Activated naive CD8-positive, alpha-beta T cell treated with anti-CD3 and anti-CD28 coated beads, Interleukin-2, amount 50 U/mL, for 24 hours (primary cell): Measurements from ENCODE around the gene SLCO1B1.
"Not testable (repeated sequence)": the region's sequence is repeated elsewhere in the genome, so short reads cannot be mapped to it uniquely, and the experiment has no call there.

Source experiments
- ATAC-seq: fragments of 150-1000 bp; cut with Tn5 transposase; one replicate; pipeline ENCODE4 v1.10.0; 2021
- DNase-seq: peaks from one replicate; pipeline ENCODE4 v3.0.0; 2021
- H3K27ac Mint-ChIP-seq: one replicate; pipeline ENCODE4 v1.8.0; 2021; ENCODE audit warnings: mild to moderate bottlenecking, mixed read lengths
- H3K27me3 Mint-ChIP-seq: one replicate; pipeline ENCODE4 v1.8.0; 2021; ENCODE audit warnings: mixed read lengths
- H3K36me3 Mint-ChIP-seq: one replicate; pipeline ENCODE4 v1.8.0; 2021; ENCODE audit warnings: low read depth, mixed read lengths
- H3K4me1 Mint-ChIP-seq: one replicate; pipeline ENCODE4 v1.8.0; 2021; ENCODE audit warnings: mixed read lengths
- H3K4me3 Mint-ChIP-seq: one replicate; pipeline ENCODE4 v1.8.0; 2021; ENCODE audit warnings: mild to moderate bottlenecking, moderate library complexity, mixed read lengths
- H3K9me3 Mint-ChIP-seq: one replicate; pipeline ENCODE4 v1.8.0; 2021; ENCODE audit warnings: mixed read lengths

SLCO1B1 gene

DNA sequence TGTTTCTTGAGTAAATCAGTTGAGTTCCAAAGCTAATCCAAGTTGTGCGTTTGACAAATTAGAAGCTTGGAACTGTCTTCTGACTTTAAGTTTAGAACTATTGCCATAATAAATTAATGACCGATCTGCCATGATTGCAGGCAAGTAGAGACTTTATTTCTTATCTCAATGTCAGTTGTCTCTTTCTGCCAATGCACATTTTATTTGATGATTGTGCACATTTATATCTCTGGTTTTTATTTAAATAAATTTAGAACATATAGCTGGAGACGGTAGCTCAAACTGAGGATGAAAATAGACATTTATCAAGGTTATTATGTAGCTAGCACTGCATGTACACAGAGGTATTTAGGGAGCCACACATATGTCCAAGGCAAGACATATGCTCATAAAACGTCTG lies 34.1 kb downstream of the SLCO1B1 start:
- H3K27me3 Mint-ChIP-seq = no peaks in the 10 kb centered on the region
- H3K27ac Mint-ChIP-seq = no peak overlapping the region
- H3K4me3 Mint-ChIP-seq = no peak overlapping the region
- DNase-seq (no peak), ATAC-seq (no peak)
- no peaks in the 10 kb centered on the region for H3K36me3 Mint-ChIP-seq
- peaks cover 11% of the 10 kb centered on the region for H3K9me3 Mint-ChIP-seq
- no peaks in the 10 kb centered on the region for H3K4me1 Mint-ChIP-seq

DNA sequence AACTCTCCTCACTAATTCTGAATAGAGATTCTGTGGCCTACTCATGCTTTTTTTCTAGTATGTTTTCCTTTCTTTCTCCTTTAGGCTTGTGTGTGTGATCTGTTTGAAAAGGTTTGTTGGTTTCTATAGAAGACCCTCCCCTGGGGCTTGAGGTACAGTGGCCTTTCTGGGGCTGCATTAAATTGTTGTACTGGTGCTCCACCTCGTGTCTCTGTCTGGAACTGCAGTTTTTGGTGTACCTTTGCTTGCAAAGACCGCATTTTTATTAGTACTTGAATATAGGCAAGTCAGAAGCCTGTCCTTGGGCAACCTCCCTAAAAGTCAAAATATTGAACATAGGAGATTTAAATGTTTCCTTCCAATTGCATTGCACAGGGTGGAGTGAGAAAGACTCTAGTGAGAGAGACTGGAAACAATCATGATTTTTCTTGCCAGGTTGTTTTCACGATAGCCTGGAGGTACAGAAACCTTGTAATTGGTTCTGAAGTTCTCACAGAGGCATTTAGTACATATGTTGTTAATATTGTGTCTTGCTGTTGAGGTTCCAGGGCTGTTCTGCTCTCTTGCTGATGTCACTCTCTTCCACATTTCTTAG lies 39.0 kb downstream of the SLCO1B1 start:
- DNase-seq = peak; percentile 30
- H3K9me3 Mint-ChIP-seq = peaks cover 11% of the 10 kb centered on the region
- H3K36me3 Mint-ChIP-seq = no peaks in the 10 kb centered on the region
- no peak for ATAC-seq
- no peaks in the 10 kb centered on the region for H3K4me1 Mint-ChIP-seq
- peaks cover 2% of the 10 kb centered on the region for H3K27me3 Mint-ChIP-seq
- H3K27ac Mint-ChIP-seq = no peak overlapping the region
- no peak overlapping the region for H3K4me3 Mint-ChIP-seq

DNA sequence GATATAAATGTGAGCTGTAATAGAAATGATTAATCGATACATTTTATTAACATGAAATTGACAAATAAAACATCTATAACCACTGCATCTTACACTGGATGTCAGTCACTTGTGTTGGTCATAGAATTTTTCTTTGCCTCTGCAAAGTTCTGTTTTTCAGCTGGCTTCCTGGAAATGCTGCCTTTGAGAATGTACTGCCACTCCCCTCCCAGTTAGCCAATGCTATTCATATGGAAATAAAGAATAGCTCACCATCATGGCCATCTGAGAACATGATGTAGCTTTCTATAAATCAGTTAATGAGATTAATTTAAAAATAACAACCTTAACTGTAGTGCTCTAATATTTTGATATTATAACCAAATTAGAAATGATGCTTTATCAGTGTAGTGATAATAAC lies 41.1 kb downstream of the SLCO1B1 start:
- H3K9me3 Mint-ChIP-seq = peaks cover 11% of the 10 kb centered on the region
- H3K27ac Mint-ChIP-seq = no peak overlapping the region
- ATAC-seq (no peak), DNase-seq (no peak)
- no peaks in the 10 kb centered on the region for H3K4me1 Mint-ChIP-seq
- H3K36me3 Mint-ChIP-seq = no peaks in the 10 kb centered on the region
- peaks cover 2% of the 10 kb centered on the region for H3K27me3 Mint-ChIP-seq
- H3K4me3 Mint-ChIP-seq = no peak overlapping the region

DNA sequence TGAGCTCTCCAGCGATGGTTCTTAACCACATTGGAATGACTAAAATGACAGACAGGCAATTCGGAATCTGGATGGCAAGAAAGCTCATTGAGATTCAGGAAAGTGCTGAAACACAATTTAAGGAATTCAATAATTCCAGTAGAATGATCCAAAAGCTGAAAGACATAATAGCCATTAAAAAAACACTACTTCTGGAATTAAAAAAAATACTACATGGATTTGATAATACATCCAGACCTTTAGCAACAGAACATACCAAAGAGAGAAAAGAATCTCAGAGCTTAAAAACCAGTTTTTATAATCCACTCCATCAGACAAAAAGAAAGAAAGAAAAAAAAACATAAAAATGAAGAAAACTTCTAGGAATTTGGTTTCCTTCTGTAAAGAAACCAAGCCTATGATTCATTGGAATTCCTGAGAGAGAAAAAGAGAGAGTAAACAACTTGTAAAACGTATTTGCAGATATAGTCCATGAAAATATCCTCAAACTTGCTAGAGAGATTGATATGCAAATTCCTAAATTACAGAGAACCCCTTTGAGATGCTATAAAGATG lies 52.8 kb downstream of the SLCO1B1 start:
- Mint-ChIP-seq H3K27me3 (no peaks in the 10 kb centered on the region), H3K4me1 (no peaks in the 10 kb centered on the region), H3K9me3 (no peaks in the 10 kb centered on the region), H3K4me3 (no peak overlapping the region), H3K36me3 (no peaks in the 10 kb centered on the region), H3K27ac (no peak overlapping the region)
- DNase-seq (no peak), ATAC-seq (no peak)

DNA sequence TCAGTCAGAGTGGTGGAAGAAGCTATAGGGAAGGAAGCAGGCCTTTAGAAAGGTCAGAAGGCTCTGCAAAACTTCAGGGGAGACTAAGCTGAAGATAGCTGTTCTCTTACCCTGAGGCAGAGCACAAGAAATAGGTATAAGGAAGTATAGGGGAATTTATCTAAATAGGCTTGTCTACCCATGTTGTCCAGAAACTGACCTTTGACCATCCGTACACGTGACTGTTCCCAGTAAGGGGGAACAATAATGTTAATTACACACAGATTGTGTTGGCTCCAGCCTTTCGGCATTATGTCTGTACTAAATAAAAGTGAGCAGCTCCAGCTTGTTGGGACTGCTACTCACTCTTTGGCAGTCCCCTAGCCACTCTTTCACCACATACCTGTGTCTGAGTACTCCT lies 59.0 kb downstream of the SLCO1B1 start:
- no peak overlapping the region for H3K4me3 Mint-ChIP-seq
- DNase-seq = no peak
- H3K27me3 Mint-ChIP-seq = no peaks in the 10 kb centered on the region
- ATAC-seq = no peak
- no peaks in the 10 kb centered on the region for H3K9me3 Mint-ChIP-seq
- no peaks in the 10 kb centered on the region for H3K4me1 Mint-ChIP-seq
- H3K36me3 Mint-ChIP-seq = no peaks in the 10 kb centered on the region
- no peak overlapping the region for H3K27ac Mint-ChIP-seq

DNA sequence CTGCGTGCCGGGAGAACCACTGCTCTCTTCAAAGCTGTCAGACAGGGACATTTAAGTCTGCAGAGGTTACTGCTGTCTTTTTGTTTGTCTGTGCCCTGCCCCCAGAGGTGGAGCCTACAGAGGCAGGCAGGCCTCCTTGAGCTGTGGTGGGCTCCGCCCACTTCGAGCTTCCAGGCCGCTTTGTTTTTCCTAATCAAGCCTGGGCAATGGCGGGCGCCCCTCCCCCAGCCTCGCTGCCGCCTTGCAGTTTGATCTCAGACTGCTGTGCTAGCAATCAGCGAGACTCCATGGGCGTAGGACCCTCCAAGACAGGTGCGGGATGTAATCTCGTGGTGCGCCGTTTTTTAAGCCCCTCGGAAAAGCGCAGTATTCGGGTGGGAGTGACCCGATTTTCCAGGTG lies 83.4 kb downstream of the SLCO1B1 start:
- not testable (repeated sequence) for DNase-seq, H3K4me1 Mint-ChIP-seq, ATAC-seq, H3K27ac Mint-ChIP-seq, H3K36me3 Mint-ChIP-seq, H3K9me3 Mint-ChIP-seq, H3K27me3 Mint-ChIP-seq, H3K4me3 Mint-ChIP-seq

DNA sequence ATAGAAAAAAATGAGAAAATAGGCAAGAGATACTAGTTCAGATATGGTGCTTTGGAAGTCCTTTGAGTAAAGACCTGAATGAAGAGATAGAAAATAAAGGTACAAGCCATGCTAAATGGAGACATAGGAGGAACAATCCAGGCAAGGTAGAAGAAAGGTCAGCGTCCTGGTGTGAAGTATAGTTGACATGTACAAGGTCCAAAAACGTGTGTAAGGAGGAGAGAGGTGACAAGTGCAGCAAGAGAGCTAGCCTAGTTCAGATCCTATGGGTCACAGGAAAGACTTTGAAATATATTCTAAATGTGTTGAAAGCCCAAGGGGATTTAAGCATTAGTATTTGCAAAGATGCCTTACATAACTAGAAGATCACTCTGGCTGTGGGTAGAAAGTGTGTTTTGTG lies 88.2 kb downstream of the SLCO1B1 start:
- no peak overlapping the region for H3K4me3 Mint-ChIP-seq
- H3K27me3 Mint-ChIP-seq = no peaks in the 10 kb centered on the region
- H3K27ac Mint-ChIP-seq = no peak overlapping the region
- H3K36me3 Mint-ChIP-seq = no peaks in the 10 kb centered on the region
- ATAC-seq = no peak
- H3K4me1 Mint-ChIP-seq = no peaks in the 10 kb centered on the region
- no peaks in the 10 kb centered on the region for H3K9me3 Mint-ChIP-seq
- no peak for DNase-seq

DNA sequence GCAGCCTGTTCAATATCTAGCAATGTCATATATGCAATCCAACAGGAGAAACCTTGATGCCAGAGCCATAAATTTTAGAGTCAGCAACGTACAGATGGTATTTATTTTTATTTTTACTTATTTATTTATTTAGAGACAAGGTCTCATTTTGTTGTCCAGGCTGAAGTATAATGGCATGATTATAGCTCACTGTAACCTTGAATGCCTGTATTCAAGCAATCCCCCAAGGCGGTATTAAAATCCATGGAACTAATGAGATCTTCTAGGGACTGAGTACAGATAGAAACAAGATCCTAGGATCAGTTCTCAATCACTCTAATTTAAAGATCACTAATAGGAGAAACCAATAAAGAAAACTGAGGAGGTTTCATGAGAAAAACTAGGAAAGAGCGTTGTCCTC lies 89.3 kb downstream of the SLCO1B1 start:
- no peaks in the 10 kb centered on the region for H3K9me3 Mint-ChIP-seq

DNA sequence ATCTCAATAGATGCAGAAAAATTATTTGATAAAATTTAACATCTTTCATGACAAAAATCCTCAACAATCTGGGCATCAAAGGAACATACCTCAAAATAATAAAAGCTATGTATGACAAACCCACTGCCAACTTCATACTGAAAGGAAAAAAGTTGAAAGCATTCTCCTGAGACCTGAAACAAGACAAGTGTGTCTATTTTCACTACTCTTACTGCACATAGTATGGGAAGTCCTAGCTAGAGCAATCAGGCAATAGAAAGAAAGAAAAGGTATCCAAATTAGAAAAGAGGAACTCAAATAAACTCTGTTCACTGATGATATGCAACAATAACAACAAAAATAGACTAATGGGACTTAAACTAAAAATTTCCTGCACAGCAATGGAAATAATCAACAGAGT lies 90.1 kb downstream of the SLCO1B1 start:
- DNase-seq (no peak), ATAC-seq (no peak)
- Mint-ChIP-seq H3K4me1 (no peaks in the 10 kb centered on the region), H3K4me3 (no peak overlapping the region), H3K27ac (no peak overlapping the region), H3K36me3 (no peaks in the 10 kb centered on the region), H3K9me3 (no peaks in the 10 kb centered on the region), H3K27me3 (no peaks in the 10 kb centered on the region)

More for the DNA sequence above, 89.3 kb downstream of the SLCO1B1 start:
- Mint-ChIP-seq H3K36me3 (no peaks in the 10 kb centered on the region), H3K27ac (no peak overlapping the region), H3K4me3 (no peak overlapping the region), H3K27me3 (no peaks in the 10 kb centered on the region), H3K4me1 (no peaks in the 10 kb centered on the region)
- ATAC-seq (no peak), DNase-seq (no peak)

DNA sequence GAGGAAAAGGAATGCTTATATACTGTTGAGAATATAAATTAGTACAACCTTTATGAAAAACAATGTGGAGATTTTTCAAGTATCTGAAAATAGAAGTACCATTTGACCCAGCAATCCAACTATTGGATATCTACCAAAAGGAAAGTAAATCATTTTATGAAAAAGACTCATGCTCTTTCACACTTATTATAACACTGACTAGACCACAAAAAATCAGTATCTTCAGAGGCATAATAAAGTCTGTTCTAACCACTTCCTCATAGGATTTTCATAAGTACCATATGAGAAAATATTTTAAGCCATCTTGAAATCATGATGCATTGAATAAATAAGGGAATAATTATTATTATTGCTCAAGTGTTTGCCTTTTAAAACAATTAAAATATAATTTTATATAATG lies 90.8 kb downstream of the SLCO1B1 start:
- Mint-ChIP-seq H3K36me3 (no peaks in the 10 kb centered on the region), H3K27ac (no peak overlapping the region), H3K9me3 (no peaks in the 10 kb centered on the region), H3K27me3 (no peaks in the 10 kb centered on the region), H3K4me3 (no peak overlapping the region), H3K4me1 (no peaks in the 10 kb centered on the region)
- no peak for DNase-seq
- ATAC-seq = no peak

DNA sequence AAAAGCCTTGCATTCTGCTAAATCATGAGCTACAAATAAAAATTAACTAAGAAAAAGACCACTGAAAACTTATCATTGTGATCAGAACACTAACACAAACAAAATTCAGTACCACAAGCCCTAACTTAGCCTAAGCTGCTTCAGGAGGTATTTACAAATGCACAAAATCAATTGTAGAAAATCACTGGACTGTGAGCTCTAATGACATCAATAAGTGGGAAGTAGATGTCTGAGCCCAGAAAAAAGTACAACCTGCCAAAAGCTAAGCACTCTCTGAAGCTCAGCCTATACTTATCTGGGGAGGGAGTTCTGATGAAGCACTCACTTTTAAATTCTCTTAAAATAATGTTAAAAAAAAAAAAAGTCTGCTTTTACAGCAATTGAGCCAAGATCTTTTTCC lies 92.9 kb downstream of the SLCO1B1 start:
- no peak for ATAC-seq
- H3K4me3 Mint-ChIP-seq = no peak overlapping the region

DNA sequence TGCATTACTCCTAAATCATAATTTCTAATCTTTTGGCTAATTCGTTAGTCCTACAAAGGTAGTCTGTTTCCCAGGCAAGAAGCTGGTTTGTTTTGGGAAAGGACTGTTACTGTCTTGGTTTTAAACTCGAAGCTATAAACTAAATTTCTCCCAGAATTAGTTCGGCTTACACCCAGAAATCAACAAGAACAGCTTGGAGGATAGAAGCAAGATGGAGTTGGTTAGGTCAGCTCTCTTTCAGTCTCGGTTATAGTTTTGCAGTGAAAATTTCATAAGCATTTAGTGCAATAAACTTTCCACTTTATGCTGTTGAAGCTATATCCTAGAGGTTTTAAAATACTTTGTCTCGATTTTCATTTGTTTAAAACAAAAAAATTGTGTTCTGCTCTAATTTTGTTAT lies 103.4 kb downstream of the SLCO1B1 start:
- H3K9me3 Mint-ChIP-seq = no peaks in the 10 kb centered on the region
- peaks cover 4% of the 10 kb centered on the region for H3K27me3 Mint-ChIP-seq
- no peak for DNase-seq
- H3K4me3 Mint-ChIP-seq = no peak overlapping the region
- no peaks in the 10 kb centered on the region for H3K4me1 Mint-ChIP-seq
- H3K36me3 Mint-ChIP-seq = no peaks in the 10 kb centered on the region
- ATAC-seq = no peak
- no peak overlapping the region for H3K27ac Mint-ChIP-seq

More for the DNA sequence above, 92.9 kb downstream of the SLCO1B1 start:
- no peaks in the 10 kb centered on the region for H3K36me3 Mint-ChIP-seq
- H3K4me1 Mint-ChIP-seq = no peaks in the 10 kb centered on the region
- no peak overlapping the region for H3K27ac Mint-ChIP-seq
- no peaks in the 10 kb centered on the region for H3K27me3 Mint-ChIP-seq
- no peak for DNase-seq
- no peaks in the 10 kb centered on the region for H3K9me3 Mint-ChIP-seq

DNA sequence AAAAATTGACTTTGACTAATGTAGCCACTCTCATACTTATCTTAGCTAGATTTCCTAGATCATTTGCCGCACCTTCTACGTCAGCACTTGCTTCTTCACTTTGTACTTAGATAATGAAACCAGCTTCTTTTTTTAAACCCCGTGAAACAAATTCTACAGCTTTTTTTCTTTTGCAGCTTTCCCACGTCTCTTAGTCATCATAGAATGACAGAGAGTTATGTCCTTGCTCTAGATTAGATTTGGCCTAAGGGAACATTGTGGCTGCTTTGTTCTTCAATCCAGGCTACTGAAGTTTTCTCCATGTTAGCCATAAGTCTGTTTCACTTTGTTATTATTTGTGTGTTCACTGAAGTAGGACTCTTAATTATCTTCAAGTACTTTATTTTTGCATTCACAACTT lies 108.9 kb downstream of the SLCO1B1 start:
- Mint-ChIP-seq H3K36me3 (no peaks in the 10 kb centered on the region), H3K27ac (no peak overlapping the region), H3K9me3 (no peaks in the 10 kb centered on the region), H3K27me3 (peaks cover 9% of the 10 kb centered on the region), H3K4me1 (no peaks in the 10 kb centered on the region), H3K4me3 (no peak overlapping the region)
- DNase-seq = no peak
- no peak for ATAC-seq

DNA sequence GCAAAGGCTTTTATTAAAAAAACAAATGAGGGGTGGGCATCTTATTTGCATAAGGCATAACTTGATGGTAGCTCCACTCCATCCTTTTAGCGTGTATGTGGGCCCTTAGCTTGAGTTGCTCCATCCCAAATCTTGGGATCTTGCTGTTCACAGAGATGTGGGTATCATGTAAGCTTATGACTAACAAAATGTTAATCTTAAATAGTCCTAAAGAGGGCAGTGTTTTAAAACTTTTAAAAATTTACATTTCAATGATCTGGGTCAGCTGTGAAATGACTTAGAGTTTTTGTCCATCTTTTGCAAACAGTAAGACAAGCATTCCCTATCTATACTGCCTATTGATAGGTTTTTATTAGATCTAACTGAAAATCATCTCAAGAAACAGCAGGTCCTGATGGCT lies 117.7 kb downstream of the SLCO1B1 start:
- Mint-ChIP-seq H3K9me3 (no peaks in the 10 kb centered on the region), H3K36me3 (no peaks in the 10 kb centered on the region), H3K27ac (no peak overlapping the region), H3K27me3 (no peaks in the 10 kb centered on the region), H3K4me1 (no peaks in the 10 kb centered on the region), H3K4me3 (no peak overlapping the region)
- ATAC-seq (no peak), DNase-seq (no peak)

DNA sequence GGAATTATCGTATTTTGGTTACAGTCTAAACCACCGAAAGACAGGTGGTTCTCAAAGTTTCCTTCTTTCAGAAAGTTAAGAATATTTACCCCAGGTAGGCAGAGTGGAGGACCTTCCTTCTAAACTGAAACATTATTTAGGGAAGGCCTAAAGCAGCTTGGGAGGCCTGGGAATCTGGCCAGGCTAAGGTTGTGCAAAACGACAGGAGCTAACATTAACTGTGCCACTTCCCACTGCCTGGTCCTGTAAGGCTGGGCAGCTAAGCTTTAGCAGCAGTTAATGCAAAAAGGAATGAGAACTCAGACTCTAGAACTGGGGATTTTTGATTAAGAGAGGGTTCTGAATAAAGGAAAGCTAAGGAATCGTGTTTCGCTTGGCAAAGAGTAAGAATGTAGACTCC lies 121.1 kb downstream of the SLCO1B1 start:
- DNase-seq = no peak
- Mint-ChIP-seq H3K27me3 (peaks cover 1% of the 10 kb centered on the region), H3K4me3 (no peak overlapping the region), H3K4me1 (no peaks in the 10 kb centered on the region), H3K36me3 (no peaks in the 10 kb centered on the region), H3K27ac (no peak overlapping the region), H3K9me3 (no peaks in the 10 kb centered on the region)
- ATAC-seq = no peak

DNA sequence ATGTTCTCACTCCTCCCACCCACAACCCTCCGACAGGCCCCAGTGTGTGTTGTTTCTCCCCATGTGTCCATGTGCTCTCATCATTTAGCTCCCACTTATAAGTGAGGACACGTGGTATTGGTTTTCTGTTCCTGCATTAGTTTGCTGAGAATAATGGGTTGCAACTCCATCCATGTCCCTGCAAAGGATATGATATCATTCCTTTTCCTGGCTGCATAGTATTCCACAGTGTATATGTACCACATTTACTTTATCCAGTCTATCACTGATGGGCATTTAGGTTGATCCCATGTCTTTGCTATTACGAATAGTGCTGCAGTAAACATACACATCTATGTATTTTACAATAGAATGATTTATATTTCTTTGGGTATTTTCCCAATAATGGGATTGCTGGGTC lies 126.2 kb downstream of the SLCO1B1 start:
- Mint-ChIP-seq H3K9me3 (peaks cover 13% of the 10 kb centered on the region), H3K27ac (no peak overlapping the region), H3K4me3 (no peak overlapping the region), H3K36me3 (no peaks in the 10 kb centered on the region), H3K4me1 (no peaks in the 10 kb centered on the region), H3K27me3 (peaks cover 1% of the 10 kb centered on the region)
- ATAC-seq = no peak
- DNase-seq = no peak
